ENCODE results near the gene EBP. TPM values are rescaled to one million over a fixed set of nuclear protein-coding genes. Genes with fewer than 3 reads are reported as not detected.

The EBP gene
- total and polyA plus RNA-seq, 9 of the 15 experiments (the other 6 are each of a cell fraction or from before 2014, with no cell fraction given), result 228 to 987 (median 274) TPM

DNA sequence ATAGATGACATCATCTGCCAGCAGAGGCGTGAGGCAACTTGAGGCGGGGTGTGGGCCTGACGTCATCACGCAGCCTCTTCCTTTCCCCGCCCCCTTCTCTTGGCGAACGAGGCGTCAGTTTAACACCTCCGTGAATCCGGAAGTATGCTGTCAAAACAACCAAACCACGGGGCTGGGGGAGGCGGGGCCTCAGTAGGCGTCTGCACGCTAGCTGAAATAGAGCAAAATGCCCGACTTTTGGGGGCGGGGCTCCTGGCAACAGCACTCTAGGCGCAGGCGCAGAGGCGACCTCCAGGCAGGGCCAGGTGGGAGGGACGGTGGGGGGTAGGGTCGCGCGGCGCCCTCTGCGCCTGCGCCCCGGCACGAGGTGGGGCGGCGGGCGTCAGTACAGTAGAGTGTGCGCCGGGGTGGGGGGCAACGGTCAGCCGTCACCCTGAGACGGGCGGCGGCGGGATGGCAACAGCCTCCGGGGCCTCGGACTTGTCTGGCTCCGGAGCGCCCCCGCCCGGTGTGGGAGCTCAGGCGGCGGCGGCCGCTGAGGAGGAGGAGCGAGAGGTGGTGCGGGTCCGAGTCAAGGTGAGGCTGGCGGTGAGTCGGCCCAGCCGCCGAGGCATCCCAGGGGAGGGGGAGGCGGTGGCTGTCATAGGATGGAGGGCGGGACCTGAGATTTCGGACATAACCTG is 17.9 kb downstream of the EBP start, which contains the start of gene TBC1D25 (continued):
- TF ChIP-seq RBFOX2 (IDR thresholded peaks at IDR 0.05; ENCODE audit: low read depth, low read length) (peak; percentile 80), POLR2AphosphoS2 (IDR thresholded peaks at IDR 0.05; ENCODE audit: low read length) (no peak), POLR2AphosphoS5 (IDR thresholded peaks at IDR 0.05; ENCODE audit: control insufficient read depth, insufficient read depth, low read depth, low read length) (no peak), CC2D1A (IDR thresholded peaks at IDR 0.05) (no peak), MYC (IDR thresholded peaks at IDR 0.05; ENCODE audit: low read depth, low read length) (peak; percentile 44), MYC (CRISPR knock-in tag; IDR thresholded peaks at IDR 0.05; ENCODE audit: borderline replicate concordance, low read depth) (no peak), SMAD3 (CRISPR knock-in tag; conservative IDR thresholded peaks at IDR 0.05) (no peak), CEBPG (CRISPR knock-in tag; IDR thresholded peaks at IDR 0.05) (peak; percentile 80; the same call in 1 of the 2 replicates), CEBPG (tag; conservative IDR thresholded peaks at IDR 0.05 in 1 of 2, IDR thresholded peaks at IDR 0.05 in 1 of 2) (peak; percentile 78 to 91), ZNF146 (CRISPR knock-in tag; IDR thresholded peaks at IDR 0.05; ENCODE audit: unreplicated experiment) (no peak), GABPB2 (CRISPR knock-in tag; conservative IDR thresholded peaks at IDR 0.05) (no peak), ZNF589 (CRISPR knock-in tag; IDR thresholded peaks at IDR 0.05; ENCODE audit: low read depth) (peak; percentile 93), MTF1 (CRISPR knock-in tag; IDR thresholded peaks at IDR 0.05; ENCODE audit: borderline replicate concordance) (no peak), ZNF311 (CRISPR knock-in tag; IDR thresholded peaks at IDR 0.05) (no peak), ZNF347 (CRISPR knock-in tag; IDR thresholded peaks at IDR 0.05; ENCODE audit: low read depth) (no peak), HEY1 (CRISPR knock-in tag; IDR thresholded peaks at IDR 0.05; ENCODE audit: borderline replicate concordance) (no peak), ZNF134 (CRISPR knock-in tag; conservative IDR thresholded peaks at IDR 0.05) (no peak), JUNB (CRISPR knock-in tag; conservative IDR thresholded peaks at IDR 0.05) (peak; percentile 98), IRF9 (tag; IDR thresholded peaks at IDR 0.05) (no peak), ZNF695 (CRISPR knock-in tag; IDR thresholded peaks at IDR 0.05) (no peak)
- TF ChIP-seq, protein P1, sequence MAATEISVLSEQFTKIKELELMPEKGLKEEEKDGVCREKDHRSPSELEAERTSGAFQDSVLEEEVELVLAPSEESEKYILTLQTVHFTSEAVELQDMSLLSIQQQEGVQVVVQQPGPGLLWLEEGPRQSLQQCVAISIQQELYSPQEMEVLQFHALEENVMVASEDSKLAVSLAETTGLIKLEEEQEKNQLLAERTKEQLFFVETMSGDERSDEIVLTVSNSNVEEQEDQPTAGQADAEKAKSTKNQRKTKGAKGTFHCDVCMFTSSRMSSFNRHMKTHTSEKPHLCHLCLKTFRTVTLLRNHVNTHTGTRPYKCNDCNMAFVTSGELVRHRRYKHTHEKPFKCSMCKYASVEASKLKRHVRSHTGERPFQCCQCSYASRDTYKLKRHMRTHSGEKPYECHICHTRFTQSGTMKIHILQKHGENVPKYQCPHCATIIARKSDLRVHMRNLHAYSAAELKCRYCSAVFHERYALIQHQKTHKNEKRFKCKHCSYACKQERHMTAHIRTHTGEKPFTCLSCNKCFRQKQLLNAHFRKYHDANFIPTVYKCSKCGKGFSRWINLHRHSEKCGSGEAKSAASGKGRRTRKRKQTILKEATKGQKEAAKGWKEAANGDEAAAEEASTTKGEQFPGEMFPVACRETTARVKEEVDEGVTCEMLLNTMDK (IDR thresholded peaks at IDR 0.05; ENCODE audit: borderline replicate concordance, insufficient read depth, low read depth, low read length, poor library complexity, severe bottlenecking), result peak; percentile 10
- TF ChIP-seq, protein P2, sequence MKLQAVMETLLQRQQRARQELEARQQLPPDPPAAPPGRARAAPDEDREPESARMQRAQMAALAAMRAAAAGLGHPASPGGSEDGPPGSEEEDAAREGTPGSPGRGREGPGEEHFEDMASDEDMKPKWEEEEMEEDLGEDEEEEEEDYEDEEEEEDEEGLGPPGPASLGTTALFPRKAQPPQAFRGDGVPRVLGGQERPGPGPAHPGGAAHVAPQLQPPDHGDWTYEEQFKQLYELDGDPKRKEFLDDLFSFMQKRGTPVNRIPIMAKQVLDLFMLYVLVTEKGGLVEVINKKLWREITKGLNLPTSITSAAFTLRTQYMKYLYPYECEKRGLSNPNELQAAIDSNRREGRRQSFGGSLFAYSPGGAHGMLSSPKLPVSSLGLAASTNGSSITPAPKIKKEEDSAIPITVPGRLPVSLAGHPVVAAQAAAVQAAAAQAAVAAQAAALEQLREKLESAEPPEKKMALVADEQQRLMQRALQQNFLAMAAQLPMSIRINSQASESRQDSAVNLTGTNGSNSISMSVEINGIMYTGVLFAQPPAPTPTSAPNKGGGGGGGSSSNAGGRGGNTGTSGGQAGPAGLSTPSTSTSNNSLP (IDR thresholded peaks at IDR 0.05; ENCODE audit: borderline replicate concordance, low read depth, low read length), result no peak
- TF ChIP-seq, protein P3, sequence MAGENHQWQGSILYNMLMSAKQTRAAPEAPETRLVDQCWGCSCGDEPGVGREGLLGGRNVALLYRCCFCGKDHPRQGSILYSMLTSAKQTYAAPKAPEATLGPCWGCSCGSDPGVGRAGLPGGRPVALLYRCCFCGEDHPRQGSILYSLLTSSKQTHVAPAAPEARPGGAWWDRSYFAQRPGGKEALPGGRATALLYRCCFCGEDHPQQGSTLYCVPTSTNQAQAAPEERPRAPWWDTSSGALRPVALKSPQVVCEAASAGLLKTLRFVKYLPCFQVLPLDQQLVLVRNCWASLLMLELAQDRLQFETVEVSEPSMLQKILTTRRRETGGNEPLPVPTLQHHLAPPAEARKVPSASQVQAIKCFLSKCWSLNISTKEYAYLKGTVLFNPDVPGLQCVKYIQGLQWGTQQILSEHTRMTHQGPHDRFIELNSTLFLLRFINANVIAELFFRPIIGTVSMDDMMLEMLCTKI (IDR thresholded peaks at IDR 0.05; ENCODE audit: partially characterized antibody), result no peak
